Thoracic aorta (tissue), 2 donors: Measurements from ENCODE around the gene MYZAP. TPM values are rescaled to one million over a fixed set of nuclear protein-coding genes. Genes with fewer than 3 reads are reported as not detected.

ENCODE experiments used
- ATAC-seq: fragments of 150-250 bp; one replicate; pipeline ENCODE4 v1.8.0; 2017; ENCODE audit warnings: low read depth; ENCODE audit not compliant: insufficient number of reproducible peaks, low FRiP score
- DNase-seq: peaks from one replicate; pipeline ENCODE4 v3.0.0-alpha.2; 2020; ENCODE audit warnings: low spot score
- H3K27ac ChIP-seq, 2 donors: fragments of 200-600 bp; sonication (generic); 1 replicate in 1 of 2; 2 replicates in 1 of 2; pipeline ENCODE4 v1.5.1; 2016; ENCODE audit warnings: mild to moderate bottlenecking in 2 of 2, moderate library complexity in 2 of 2
- H3K27me3 ChIP-seq: fragments of 200-600 bp; sonication (generic); replicated peaks from 2 replicates; pipeline ENCODE4 v1.6.0; 2016; ENCODE audit warnings: mild to moderate bottlenecking; ENCODE audit not compliant: insufficient read depth
- H3K36me3 ChIP-seq: fragments of 200-600 bp; sonication (generic); one replicate; pipeline ENCODE4 v1.5.1; 2016
- H3K4me1 ChIP-seq, 2 donors: fragments of 200-600 bp; sonication (generic); 1 replicate in 1 of 2; 2 replicates in 1 of 2; pipeline versions ENCODE4 v1.5.1 to v1.6.0; 2016; ENCODE audit warnings: low read depth in 2 of 2, mild to moderate bottlenecking in 1 of 2; ENCODE audit not compliant: control insufficient read depth in 1 of 2
- H3K4me3 ChIP-seq: fragments of 200-600 bp; sonication (generic); 2 replicates; pipeline ENCODE4 v1.5.1; 2016; ENCODE audit warnings: mild to moderate bottlenecking
- H3K9me3 ChIP-seq: fragments of 200-600 bp; sonication (generic); 2 replicates; pipeline ENCODE4 v1.5.1; 2016
- total RNA-seq, 2 donors: library from RNA; depleted of rRNA; stranded (reverse); fragments of >200 nt; gene quantifications; one replicate each; pipeline versions ENCODE4 v1.1.0 to v1.2.3, GENCODE V29; 2016
- TF ChIP-seq, protein P1 (sequence below): fragments of 200-600 bp; sonication (generic); IDR thresholded peaks from one replicate; pipeline ENCODE4 v1.5.1; 2019; ENCODE audit warnings: antibody characterized with exemption

MYZAP gene
- total RNA-seq, 2 donors from 2014 or later = 3.8 to 6.8 TPM

GRCh38 chr15:57567891-57568290 is 23.8 kb upstream of the MYZAP start:
- Histone ChIP-seq H3K36me3 (no peaks in the 10 kb centered on the region), H3K4me1 (no peaks in the 10 kb centered on the region), H3K4me3 (no peak overlapping the region), H3K9me3 (no peaks in the 10 kb centered on the region), H3K27ac (no peak overlapping the region), H3K27me3 (no peaks in the 10 kb centered on the region)
- DNase-seq (no peak), ATAC-seq (no peak)
- TF ChIP-seq, protein P1, sequence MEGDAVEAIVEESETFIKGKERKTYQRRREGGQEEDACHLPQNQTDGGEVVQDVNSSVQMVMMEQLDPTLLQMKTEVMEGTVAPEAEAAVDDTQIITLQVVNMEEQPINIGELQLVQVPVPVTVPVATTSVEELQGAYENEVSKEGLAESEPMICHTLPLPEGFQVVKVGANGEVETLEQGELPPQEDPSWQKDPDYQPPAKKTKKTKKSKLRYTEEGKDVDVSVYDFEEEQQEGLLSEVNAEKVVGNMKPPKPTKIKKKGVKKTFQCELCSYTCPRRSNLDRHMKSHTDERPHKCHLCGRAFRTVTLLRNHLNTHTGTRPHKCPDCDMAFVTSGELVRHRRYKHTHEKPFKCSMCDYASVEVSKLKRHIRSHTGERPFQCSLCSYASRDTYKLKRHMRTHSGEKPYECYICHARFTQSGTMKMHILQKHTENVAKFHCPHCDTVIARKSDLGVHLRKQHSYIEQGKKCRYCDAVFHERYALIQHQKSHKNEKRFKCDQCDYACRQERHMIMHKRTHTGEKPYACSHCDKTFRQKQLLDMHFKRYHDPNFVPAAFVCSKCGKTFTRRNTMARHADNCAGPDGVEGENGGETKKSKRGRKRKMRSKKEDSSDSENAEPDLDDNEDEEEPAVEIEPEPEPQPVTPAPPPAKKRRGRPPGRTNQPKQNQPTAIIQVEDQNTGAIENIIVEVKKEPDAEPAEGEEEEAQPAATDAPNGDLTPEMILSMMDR = no peak

DNA sequence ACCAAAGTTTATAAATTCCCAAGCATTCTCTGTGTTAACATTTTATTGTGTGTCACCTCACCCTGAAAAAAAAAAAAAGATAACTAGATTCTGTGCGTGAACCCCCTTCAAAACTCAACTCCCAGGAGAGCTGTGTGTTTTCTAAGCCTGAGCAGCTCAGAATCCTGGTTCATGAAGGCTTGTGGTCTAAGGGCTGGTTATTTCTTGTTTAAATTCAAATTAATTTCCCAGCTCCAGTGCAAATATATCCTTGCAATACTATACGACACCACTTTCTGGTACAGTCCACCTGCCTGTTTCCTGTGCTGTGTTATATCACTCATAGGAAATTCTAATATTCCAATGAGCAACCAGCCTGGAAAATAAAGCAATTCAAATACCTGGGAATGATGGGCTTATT is 23.4 kb upstream of the MYZAP start:
- Histone ChIP-seq H3K4me3 (no peak overlapping the region), H3K4me1 (no peaks in the 10 kb centered on the region), H3K9me3 (no peaks in the 10 kb centered on the region), H3K36me3 (no peaks in the 10 kb centered on the region), H3K27me3 (no peaks in the 10 kb centered on the region), H3K27ac (no peak overlapping the region)
- TF ChIP-seq, protein P1 = no peak
- DNase-seq (no peak), ATAC-seq (no peak)

DNA sequence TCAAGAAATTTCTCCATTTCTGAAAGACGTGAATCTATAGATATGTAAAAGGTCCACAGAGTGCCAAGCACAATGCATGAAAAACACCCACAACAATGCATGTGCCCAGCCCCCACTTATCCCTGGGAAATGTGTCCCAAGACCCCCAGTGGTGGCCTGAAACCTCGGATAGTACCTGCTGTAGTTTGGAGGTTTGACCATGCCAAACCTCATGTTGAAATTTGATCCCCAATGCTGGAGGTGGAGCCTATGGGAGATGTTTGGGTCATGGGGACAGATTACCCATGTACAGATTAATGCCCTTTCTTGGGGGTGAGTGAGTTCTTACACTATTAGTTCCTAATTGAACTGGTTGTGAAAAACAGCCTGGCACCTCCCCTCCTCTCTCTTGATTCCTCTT is 21.4 kb upstream of the MYZAP start:
- Histone ChIP-seq H3K27me3 (no peaks in the 10 kb centered on the region), H3K9me3 (no peaks in the 10 kb centered on the region), H3K4me1 (no peaks in the 10 kb centered on the region), H3K27ac (no peak overlapping the region), H3K4me3 (no peak overlapping the region), H3K36me3 (no peaks in the 10 kb centered on the region)
- DNase-seq (no peak), ATAC-seq (no peak)
- TF ChIP-seq, protein P1 = no peak

DNA sequence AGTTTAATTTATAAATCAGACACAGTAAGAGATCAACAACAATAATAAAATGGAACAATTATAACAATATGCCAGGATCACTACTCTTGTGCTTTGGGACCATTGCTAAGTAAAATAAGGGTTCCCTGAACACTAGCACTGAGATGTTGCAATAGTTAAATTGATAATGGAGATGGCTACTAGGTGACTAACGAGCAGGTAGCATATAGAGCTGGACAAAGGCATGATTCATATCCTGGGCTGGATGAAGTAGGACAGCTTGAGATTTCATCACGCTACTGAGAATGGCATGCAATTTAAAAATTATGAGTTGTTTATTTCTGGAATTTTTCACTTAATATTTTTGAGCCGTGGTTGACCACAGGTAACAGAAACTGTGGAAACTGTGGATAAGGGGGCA is 20.7 kb upstream of the MYZAP start:
- DNase-seq (no peak), ATAC-seq (no peak)
- Histone ChIP-seq H3K4me1 (no peaks in the 10 kb centered on the region), H3K27ac (no peak overlapping the region), H3K36me3 (no peaks in the 10 kb centered on the region), H3K9me3 (no peaks in the 10 kb centered on the region), H3K27me3 (no peaks in the 10 kb centered on the region), H3K4me3 (no peak overlapping the region)
- TF ChIP-seq, protein P1 = no peak

DNA sequence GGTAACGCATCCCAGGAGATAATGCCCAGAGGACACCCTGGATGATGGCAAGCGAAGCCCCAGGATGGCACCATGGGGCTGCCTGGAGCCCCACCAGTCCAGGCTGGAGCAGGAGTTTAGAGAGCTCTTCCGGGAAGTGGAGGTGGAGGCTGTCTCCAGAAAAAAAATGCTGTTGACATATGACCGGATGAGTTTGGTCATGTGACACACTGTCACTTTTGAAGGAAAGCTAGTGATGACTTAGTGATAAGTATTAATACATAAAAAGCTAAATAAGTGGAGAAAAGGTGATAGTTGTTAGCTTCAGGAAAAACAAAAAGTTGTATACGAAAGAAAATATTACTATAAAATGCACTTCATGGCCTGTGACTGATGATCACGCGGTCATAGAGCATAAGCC is 20.0 kb upstream of the MYZAP start:
- Histone ChIP-seq H3K27ac (no peak overlapping the region), H3K27me3 (no peaks in the 10 kb centered on the region), H3K4me1 (no peaks in the 10 kb centered on the region), H3K36me3 (no peaks in the 10 kb centered on the region), H3K4me3 (no peak overlapping the region), H3K9me3 (no peaks in the 10 kb centered on the region)
- no peak for DNase-seq
- ATAC-seq = no peak
- TF ChIP-seq, protein P1 = no peak
